Thoracic aorta (tissue), 2 donors: Measurements from ENCODE around the gene IGSF11. TPM values are rescaled to one million over a fixed set of nuclear protein-coding genes. Genes with fewer than 3 reads are reported as not detected.

Experiments used
- ATAC-seq: fragments of 150-250 bp; one replicate; pipeline ENCODE4 v1.8.0; 2017; ENCODE audit warnings: low read depth; ENCODE audit not compliant: insufficient number of reproducible peaks, low FRiP score
- DNase-seq: peaks from one replicate; pipeline ENCODE4 v3.0.0-alpha.2; 2020; ENCODE audit warnings: low spot score
- H3K27ac ChIP-seq, 2 donors: fragments of 200-600 bp; sonication (generic); 1 replicate in 1 of 2; 2 replicates in 1 of 2; pipeline ENCODE4 v1.5.1; 2016; ENCODE audit warnings: mild to moderate bottlenecking in 2 of 2, moderate library complexity in 2 of 2
- H3K27me3 ChIP-seq: fragments of 200-600 bp; sonication (generic); replicated peaks from 2 replicates; pipeline ENCODE4 v1.6.0; 2016; ENCODE audit warnings: mild to moderate bottlenecking; ENCODE audit not compliant: insufficient read depth
- H3K36me3 ChIP-seq: fragments of 200-600 bp; sonication (generic); one replicate; pipeline ENCODE4 v1.5.1; 2016
- H3K4me1 ChIP-seq, 2 donors: fragments of 200-600 bp; sonication (generic); 1 replicate in 1 of 2; 2 replicates in 1 of 2; pipeline versions ENCODE4 v1.5.1 to v1.6.0; 2016; ENCODE audit warnings: low read depth in 2 of 2, mild to moderate bottlenecking in 1 of 2; ENCODE audit not compliant: control insufficient read depth in 1 of 2
- H3K4me3 ChIP-seq: fragments of 200-600 bp; sonication (generic); 2 replicates; pipeline ENCODE4 v1.5.1; 2016; ENCODE audit warnings: mild to moderate bottlenecking
- H3K9me3 ChIP-seq: fragments of 200-600 bp; sonication (generic); 2 replicates; pipeline ENCODE4 v1.5.1; 2016
- CTCF ChIP-seq: fragments of 200-600 bp; sonication (generic); IDR thresholded peaks from one replicate; pipeline ENCODE4 v1.5.1; 2019; ENCODE audit warnings: antibody characterized with exemption
- total RNA-seq, 2 donors: library from RNA; depleted of rRNA; stranded (reverse); fragments of >200 nt; gene quantifications; one replicate each; pipeline versions ENCODE4 v1.1.0 to v1.2.3, GENCODE V29; 2016

IGSF11 gene
- total RNA-seq, 2 donors from 2014 or later: 0.71 TPM; not detected in 1

GRCh38 chr3:118990823-118991560 is 43.7 kb downstream of the IGSF11 start:
- peaks cover 3 to 26% of the 10 kb centered on the region in 2 donors for H3K4me1 ChIP-seq
- no peak overlapping the region for H3K27ac ChIP-seq
- H3K36me3 ChIP-seq: no peaks in the 10 kb centered on the region
- TF ChIP-seq CTCF: no peak
- no peaks in the 10 kb centered on the region for H3K27me3 ChIP-seq
- DNase-seq (no peak), ATAC-seq (no peak)
- H3K9me3 ChIP-seq: no peaks in the 10 kb centered on the region
- no peak overlapping the region for H3K4me3 ChIP-seq

- no peak overlapping the region for H3K4me3 ChIP-seq
- no peaks in the 10 kb centered on the region for H3K27me3 ChIP-seq
- no peaks in the 10 kb centered on the region for H3K9me3 ChIP-seq
- no peaks in the 10 kb centered on the region for H3K36me3 ChIP-seq
- DNase-seq (no peak), ATAC-seq (no peak)
- H3K4me1 ChIP-seq: peaks cover 3 to 26% of the 10 kb centered on the region in 2 donors
- TF ChIP-seq CTCF: no peak
- no peak overlapping the region for H3K27ac ChIP-seq
These were observed 46.2 kb downstream of the IGSF11 start for GRCh38 chr3:118988198-118989130.

GRCh38 chr3:118987477-118987876 is 47.2 kb downstream of the IGSF11 start:
- no peak overlapping the region for H3K27ac ChIP-seq
- peak; percentile 23 for ATAC-seq
- H3K9me3 ChIP-seq: no peaks in the 10 kb centered on the region
- no peaks in the 10 kb centered on the region for H3K36me3 ChIP-seq
- no peaks in the 10 kb centered on the region for H3K27me3 ChIP-seq
- H3K4me3 ChIP-seq: no peak overlapping the region
- no peak for TF ChIP-seq CTCF
- peaks cover 3 to 26% of the 10 kb centered on the region in 2 donors for H3K4me1 ChIP-seq
- DNase-seq: no peak

GRCh38 chr3:118986734-118987133 is 47.9 kb downstream of the IGSF11 start:
- H3K36me3 ChIP-seq: no peaks in the 10 kb centered on the region
- no peaks in the 10 kb centered on the region for H3K27me3 ChIP-seq
- no peak overlapping the region for H3K4me3 ChIP-seq
- H3K4me1 ChIP-seq: peaks cover 3 to 25% of the 10 kb centered on the region in 2 donors
- TF ChIP-seq CTCF: no peak
- no peaks in the 10 kb centered on the region for H3K9me3 ChIP-seq
- no peak overlapping the region for H3K27ac ChIP-seq
- DNase-seq: no peak
- no peak for ATAC-seq

GRCh38 chr3:118984699-118985098 is 49.9 kb downstream of the IGSF11 start:
- H3K27ac ChIP-seq: no peak overlapping the region
- no peaks in the 10 kb centered on the region for H3K36me3 ChIP-seq
- H3K27me3 ChIP-seq: no peaks in the 10 kb centered on the region
- ATAC-seq (no peak), DNase-seq (no peak)
- no peak overlapping the region for H3K4me3 ChIP-seq
- no peak for TF ChIP-seq CTCF
- no peaks in the 10 kb centered on the region for H3K9me3 ChIP-seq
- peaks cover 3 to 15% of the 10 kb centered on the region in 2 donors for H3K4me1 ChIP-seq
